SK-N-SH treated with all-trans-retinoic acid at 6 μM for 48 hours (cell line): ENCODE results near the gene MS4A10.

Experiments
- ARNTL ChIP-seq: fragments of 450-650 bp; formaldehyde crosslinking; IDR thresholded peaks from 2 replicates; pipeline ENCODE4 v1.5.0; 2020; ENCODE audit warnings: low read depth, mild to moderate bottlenecking, moderate library complexity, borderline replicate concordance
- ESRRG ChIP-seq: fragments of 250-450 bp; sonication (Bioruptor Pico); IDR thresholded peaks from 2 replicates; pipeline ENCODE4 v1.6.1; 2021; ENCODE audit warnings: mild to moderate bottlenecking
- SNAI2 ChIP-seq: fragments of 250-450 bp; sonication (Bioruptor Pico); IDR thresholded peaks from 2 replicates; pipeline ENCODE4 v1.5.0; 2020; ENCODE audit warnings: mild to moderate bottlenecking, moderate library complexity
- ZC3H10 ChIP-seq: fragments of 250-450 bp; sonication (Bioruptor Pico); IDR thresholded peaks from 2 replicates; pipeline ENCODE4 v1.5.1; 2021; ENCODE audit warnings: mild to moderate bottlenecking, moderate library complexity
- TF ChIP-seq, protein P1 (sequence below): fragments of 250-450 bp; sonication (Bioruptor Pico); IDR thresholded peaks from 2 replicates; pipeline ENCODE4 v1.5.0; 2020; ENCODE audit warnings: mild to moderate bottlenecking, moderate library complexity
- TF ChIP-seq, protein P2 (sequence below): fragments of 250-450 bp; sonication (Bioruptor Pico); IDR thresholded peaks from 2 replicates; pipeline ENCODE4 v1.8.0; 2020; ENCODE audit warnings: mild to moderate bottlenecking, moderate library complexity, borderline replicate concordance

DNA sequence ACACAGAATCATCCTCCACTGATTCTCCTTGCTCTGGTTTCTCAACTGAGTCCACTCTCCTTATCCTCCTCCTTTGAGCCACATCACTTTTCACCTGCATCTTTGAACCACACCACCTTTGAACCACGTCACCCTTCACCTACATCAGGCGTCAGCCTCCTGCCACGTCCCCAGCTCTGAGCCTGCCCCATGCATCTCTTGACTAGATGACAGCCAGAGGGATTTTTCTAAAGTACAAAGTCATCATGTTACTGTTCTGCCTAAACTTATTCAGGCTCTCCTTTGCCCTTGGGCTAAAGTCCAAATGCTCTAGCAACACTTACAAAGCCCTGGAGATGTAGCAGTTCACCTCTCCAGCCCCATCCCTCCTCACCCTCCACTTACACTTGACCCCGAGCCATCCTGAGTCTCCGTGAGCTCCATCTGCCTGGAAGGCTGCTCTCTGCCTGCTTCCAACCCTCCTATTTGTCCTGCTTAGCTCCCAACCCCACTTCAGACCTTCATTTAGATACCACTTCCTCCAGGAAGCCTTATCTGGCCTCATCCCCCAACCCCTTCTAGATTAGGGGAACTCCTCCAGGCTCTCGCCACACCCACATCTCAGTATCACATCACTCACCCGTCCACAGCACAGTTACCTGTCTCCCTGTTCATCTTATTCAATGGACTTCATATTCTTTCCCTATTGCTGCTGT is 3.7 kb upstream of the MS4A10 start:
- TF ChIP-seq ESRRG (CRISPR knock-in tag) = no peak
- TF ChIP-seq ARNTL (CRISPR knock-in tag) = no peak
- TF ChIP-seq, protein P1, sequence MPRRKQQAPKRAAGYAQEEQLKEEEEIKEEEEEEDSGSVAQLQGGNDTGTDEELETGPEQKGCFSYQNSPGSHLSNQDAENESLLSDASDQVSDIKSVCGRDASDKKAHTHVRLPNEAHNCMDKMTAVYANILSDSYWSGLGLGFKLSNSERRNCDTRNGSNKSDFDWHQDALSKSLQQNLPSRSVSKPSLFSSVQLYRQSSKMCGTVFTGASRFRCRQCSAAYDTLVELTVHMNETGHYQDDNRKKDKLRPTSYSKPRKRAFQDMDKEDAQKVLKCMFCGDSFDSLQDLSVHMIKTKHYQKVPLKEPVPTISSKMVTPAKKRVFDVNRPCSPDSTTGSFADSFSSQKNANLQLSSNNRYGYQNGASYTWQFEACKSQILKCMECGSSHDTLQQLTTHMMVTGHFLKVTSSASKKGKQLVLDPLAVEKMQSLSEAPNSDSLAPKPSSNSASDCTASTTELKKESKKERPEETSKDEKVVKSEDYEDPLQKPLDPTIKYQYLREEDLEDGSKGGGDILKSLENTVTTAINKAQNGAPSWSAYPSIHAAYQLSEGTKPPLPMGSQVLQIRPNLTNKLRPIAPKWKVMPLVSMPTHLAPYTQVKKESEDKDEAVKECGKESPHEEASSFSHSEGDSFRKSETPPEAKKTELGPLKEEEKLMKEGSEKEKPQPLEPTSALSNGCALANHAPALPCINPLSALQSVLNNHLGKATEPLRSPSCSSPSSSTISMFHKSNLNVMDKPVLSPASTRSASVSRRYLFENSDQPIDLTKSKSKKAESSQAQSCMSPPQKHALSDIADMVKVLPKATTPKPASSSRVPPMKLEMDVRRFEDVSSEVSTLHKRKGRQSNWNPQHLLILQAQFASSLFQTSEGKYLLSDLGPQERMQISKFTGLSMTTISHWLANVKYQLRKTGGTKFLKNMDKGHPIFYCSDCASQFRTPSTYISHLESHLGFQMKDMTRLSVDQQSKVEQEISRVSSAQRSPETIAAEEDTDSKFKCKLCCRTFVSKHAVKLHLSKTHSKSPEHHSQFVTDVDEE (CRISPR knock-in tag) = no peak
- no peak for TF ChIP-seq ZC3H10 (CRISPR knock-in tag)
- no peak for TF ChIP-seq SNAI2 (CRISPR knock-in tag)
- TF ChIP-seq, protein P2, sequence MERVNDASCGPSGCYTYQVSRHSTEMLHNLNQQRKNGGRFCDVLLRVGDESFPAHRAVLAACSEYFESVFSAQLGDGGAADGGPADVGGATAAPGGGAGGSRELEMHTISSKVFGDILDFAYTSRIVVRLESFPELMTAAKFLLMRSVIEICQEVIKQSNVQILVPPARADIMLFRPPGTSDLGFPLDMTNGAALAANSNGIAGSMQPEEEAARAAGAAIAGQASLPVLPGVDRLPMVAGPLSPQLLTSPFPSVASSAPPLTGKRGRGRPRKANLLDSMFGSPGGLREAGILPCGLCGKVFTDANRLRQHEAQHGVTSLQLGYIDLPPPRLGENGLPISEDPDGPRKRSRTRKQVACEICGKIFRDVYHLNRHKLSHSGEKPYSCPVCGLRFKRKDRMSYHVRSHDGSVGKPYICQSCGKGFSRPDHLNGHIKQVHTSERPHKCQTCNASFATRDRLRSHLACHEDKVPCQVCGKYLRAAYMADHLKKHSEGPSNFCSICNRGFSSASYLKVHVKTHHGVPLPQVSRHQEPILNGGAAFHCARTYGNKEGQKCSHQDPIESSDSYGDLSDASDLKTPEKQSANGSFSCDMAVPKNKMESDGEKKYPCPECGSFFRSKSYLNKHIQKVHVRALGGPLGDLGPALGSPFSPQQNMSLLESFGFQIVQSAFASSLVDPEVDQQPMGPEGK = no peak
